ENCODE results near the gene TCF4.

The TCF4 gene

GRCh38 chr18:55314615-55315237, 273.3 kb downstream of the TCF4 start:
- no peak for DNase-seq

- no peak for DNase-seq
Observed at GRCh38 chr18:55314031-55314430, 274.0 kb downstream of the TCF4 start.

GRCh38 chr18:55310863-55311262, 277.1 kb downstream of the TCF4 start:
- DNase-seq: no peak

GRCh38 chr18:55310044-55310676, 277.8 kb downstream of the TCF4 start:
- no peak for DNase-seq

- no peak for DNase-seq
Observed at GRCh38 chr18:55309249-55309648, 278.7 kb downstream of the TCF4 start.

GRCh38 chr18:55307505-55307904, 280.5 kb downstream of the TCF4 start:
- no peak for DNase-seq

GRCh38 chr18:55306359-55307024, 281.5 kb downstream of the TCF4 start:
- DNase-seq: no peak

- DNase-seq: no peak
Observed at GRCh38 chr18:55302167-55302833, 285.7 kb downstream of the TCF4 start.

- DNase-seq: no peak
Observed at GRCh38 chr18:55301824-55302166, 286.2 kb downstream of the TCF4 start.

GRCh38 chr18:55300936-55301531, 287.0 kb downstream of the TCF4 start:
- no peak for DNase-seq

GRCh38 chr18:55300421-55300935, 287.5 kb downstream of the TCF4 start:
- no peak for DNase-seq

GRCh38 chr18:55296778-55297177, 291.2 kb downstream of the TCF4 start:
- no peak for DNase-seq

- DNase-seq: no peak
Observed at GRCh38 chr18:55296115-55296514, 291.9 kb downstream of the TCF4 start.

- DNase-seq: no peak
Observed at GRCh38 chr18:55290898-55291297, 297.1 kb downstream of the TCF4 start.

- no peak for DNase-seq
Observed at GRCh38 chr18:55289775-55290174, 298.2 kb downstream of the TCF4 start.

- DNase-seq: no peak
Observed at GRCh38 chr18:55289048-55289447, 298.9 kb downstream of the TCF4 start.

- DNase-seq: no peak
Observed at GRCh38 chr18:55287935-55288868, 299.8 kb downstream of the TCF4 start.

GRCh38 chr18:55287149-55287806, 300.7 kb downstream of the TCF4 start:
- DNase-seq: no peak

GRCh38 chr18:55286257-55286825, 301.7 kb downstream of the TCF4 start:
- DNase-seq: no peak

- DNase-seq: no peak
Observed at GRCh38 chr18:55284614-55285013, 303.4 kb downstream of the TCF4 start.

GRCh38 chr18:55283309-55283708, 304.7 kb downstream of the TCF4 start:
- DNase-seq: no peak

Data from NCI-H2029 (cell line).